Skeletal muscle cell (primary cell): Measurements from ENCODE around the gene PRKD2.
"Not testable (repeated sequence)": the region's sequence is repeated elsewhere in the genome, so short reads cannot be mapped to it uniquely, and the experiment has no call there.

ENCODE experiments used
- DNase-seq: peaks from one replicate; pipeline ENCODE4 v3.0.0-alpha.2; 2010; ENCODE audit warnings: low read depth
- H3K4me3 ChIP-seq: 2 replicates; pipeline ENCODE4 v1.5.1; 2011; ENCODE audit warnings: low read depth, mild to moderate bottlenecking, control low read depth, low read length, moderate library complexity

Gene PRKD2

GRCh38 chr19:46717034-46717715 is at the start of gene PRKD2:
Gene PRKD2 (minus strand): TSS chr19:46717114. CDS start chr19:46716370, 744 bp downstream.
- H3K4me3 ChIP-seq, result peak within 1 kb of the TSS; percentile 76
- peak; percentile 45 for DNase-seq

- DNase-seq, result no peak
- H3K4me3 ChIP-seq, result no peak overlapping the region
Measured at GRCh38 chr19:46764817-46765291, 47.9 kb upstream of the PRKD2 start.

- no peak overlapping the region for H3K4me3 ChIP-seq
- no peak for DNase-seq
Measured at GRCh38 chr19:46762245-46762890, 45.5 kb upstream of the PRKD2 start.

GRCh38 chr19:46761418-46761831 is 44.5 kb upstream of the PRKD2 start:
- peak; percentile 54 for DNase-seq
- no peak overlapping the region for H3K4me3 ChIP-seq

- H3K4me3 ChIP-seq, DNase-seq: not testable (repeated sequence)
Measured at GRCh38 chr19:46760897-46761296, 44.0 kb upstream of the PRKD2 start.

GRCh38 chr19:46760363-46760762 is 43.4 kb upstream of the PRKD2 start:
- no peak overlapping the region for H3K4me3 ChIP-seq
- DNase-seq, result no peak

- H3K4me3 ChIP-seq, result no peak overlapping the region
- DNase-seq, result peak; percentile 98
Measured at GRCh38 chr19:46759817-46760333, 43.0 kb upstream of the PRKD2 start.

- H3K4me3 ChIP-seq, result no peak overlapping the region
- DNase-seq, result no peak
Measured at GRCh38 chr19:46759206-46759605, 42.3 kb upstream of the PRKD2 start.

GRCh38 chr19:46756544-46756888 is 39.6 kb upstream of the PRKD2 start:
- DNase-seq, result no peak
- H3K4me3 ChIP-seq, result no peak overlapping the region

GRCh38 chr19:46755853-46756543 is 39.1 kb upstream of the PRKD2 start:
- H3K4me3 ChIP-seq, result no peak overlapping the region
- no peak for DNase-seq

- peak; percentile 44 for DNase-seq
- no peak overlapping the region for H3K4me3 ChIP-seq
Measured at GRCh38 chr19:46755077-46755852, 38.4 kb upstream of the PRKD2 start.

GRCh38 chr19:46753420-46754155 is 36.7 kb upstream of the PRKD2 start:
- no peak for DNase-seq
- H3K4me3 ChIP-seq, result no peak overlapping the region

- no peak for DNase-seq
- no peak overlapping the region for H3K4me3 ChIP-seq
Measured at GRCh38 chr19:46748325-46749109, 31.6 kb upstream of the PRKD2 start.

- no peak for DNase-seq
- peak within 1 kb of the TSS; percentile 83 for H3K4me3 ChIP-seq
Measured at GRCh38 chr19:46746281-46747057, 29.6 kb upstream of the PRKD2 start, which contains the start of gene STRN4. Gene STRN4 (minus strand): TSS chr19:46746450. CDS start chr19:46746430, 20 bp downstream.

- no peak for DNase-seq
- peak within 1 kb of the TSS; percentile 83 for H3K4me3 ChIP-seq
Measured at GRCh38 chr19:46745521-46746280, 28.8 kb upstream of the PRKD2 start, which contains the start of gene FKRP. Gene FKRP (plus strand): TSS chr19:46746057. CDS start chr19:46755451, 9,394 bp downstream.

- DNase-seq, result no peak
- peak overlapping the region; percentile 83 for H3K4me3 ChIP-seq
Measured at GRCh38 chr19:46745030-46745429, 28.1 kb upstream of the PRKD2 start.
